ENCODE measurements around the gene ALDH3B2.
"Not testable (repeated sequence)": the region's sequence is repeated elsewhere in the genome, so short reads cannot be mapped to it uniquely, and the experiment has no call there.

Gene ALDH3B2

GRCh38 chr11:67682126-67683034, 8.0 kb upstream of the ALDH3B2 start:
- DNase-seq = not testable (repeated sequence)

GRCh38 chr11:67680696-67681470, 6.5 kb upstream of the ALDH3B2 start:
- no peak for DNase-seq

GRCh38 chr11:67675058-67675747, 780 bp upstream of the ALDH3B2 start:
- no peak for DNase-seq

- DNase-seq = no peak
Observed at GRCh38 chr11:67673902-67674301, 521 bp downstream of the ALDH3B2 start.

GRCh38 chr11:67673358-67673757, 1.1 kb downstream of the ALDH3B2 start:
- DNase-seq = no peak

GRCh38 chr11:67671211-67671520, 3.3 kb downstream of the ALDH3B2 start:
- DNase-seq = no peak

GRCh38 chr11:67670316-67671210, 3.9 kb downstream of the ALDH3B2 start:
- DNase-seq = no peak

- no peak for DNase-seq
Observed at GRCh38 chr11:67668192-67668551, 6.3 kb downstream of the ALDH3B2 start.

GRCh38 chr11:67667490-67668191, 6.8 kb downstream of the ALDH3B2 start:
- no peak for DNase-seq

- no peak for DNase-seq
Observed at GRCh38 chr11:67666676-67667489, 7.5 kb downstream of the ALDH3B2 start.

GRCh38 chr11:67666303-67666645, 8.1 kb downstream of the ALDH3B2 start:
- DNase-seq = no peak

- no peak for DNase-seq
Observed at GRCh38 chr11:67665541-67666302, 8.7 kb downstream of the ALDH3B2 start.

GRCh38 chr11:67664696-67665540, 9.5 kb downstream of the ALDH3B2 start:
- DNase-seq = no peak

- DNase-seq = no peak
Observed at GRCh38 chr11:67664213-67664585, 10.2 kb downstream of the ALDH3B2 start.

- no peak for DNase-seq
Observed at GRCh38 chr11:67663532-67664212, 10.8 kb downstream of the ALDH3B2 start.

- no peak for DNase-seq
Observed at GRCh38 chr11:67662835-67663531, 11.4 kb downstream of the ALDH3B2 start.

- DNase-seq = no peak
Observed at GRCh38 chr11:67662142-67662834, 12.1 kb downstream of the ALDH3B2 start.
